ENCODE results near the gene SLC22A23.

DNA sequence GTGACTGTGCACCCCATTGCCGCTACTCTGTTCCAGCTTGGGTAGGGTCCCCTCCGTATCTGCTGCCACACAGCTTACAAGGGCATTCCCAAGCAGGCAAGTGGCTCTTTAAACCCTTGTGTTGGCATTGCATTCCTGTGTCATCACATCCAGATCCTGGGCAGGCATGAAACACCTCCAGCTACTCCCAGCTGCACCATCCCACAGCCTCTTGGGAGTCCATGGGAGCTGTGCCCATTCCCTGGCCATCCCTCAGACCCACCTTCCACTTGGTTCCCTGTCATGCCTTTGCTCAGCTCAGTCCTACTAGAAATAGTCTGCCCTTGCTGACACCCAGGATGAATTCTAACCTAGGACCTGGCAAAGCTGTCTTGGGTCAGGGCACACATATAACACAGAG is 110.4 kb downstream of the SLC22A23 start:
- TF ChIP-seq, protein P1, sequence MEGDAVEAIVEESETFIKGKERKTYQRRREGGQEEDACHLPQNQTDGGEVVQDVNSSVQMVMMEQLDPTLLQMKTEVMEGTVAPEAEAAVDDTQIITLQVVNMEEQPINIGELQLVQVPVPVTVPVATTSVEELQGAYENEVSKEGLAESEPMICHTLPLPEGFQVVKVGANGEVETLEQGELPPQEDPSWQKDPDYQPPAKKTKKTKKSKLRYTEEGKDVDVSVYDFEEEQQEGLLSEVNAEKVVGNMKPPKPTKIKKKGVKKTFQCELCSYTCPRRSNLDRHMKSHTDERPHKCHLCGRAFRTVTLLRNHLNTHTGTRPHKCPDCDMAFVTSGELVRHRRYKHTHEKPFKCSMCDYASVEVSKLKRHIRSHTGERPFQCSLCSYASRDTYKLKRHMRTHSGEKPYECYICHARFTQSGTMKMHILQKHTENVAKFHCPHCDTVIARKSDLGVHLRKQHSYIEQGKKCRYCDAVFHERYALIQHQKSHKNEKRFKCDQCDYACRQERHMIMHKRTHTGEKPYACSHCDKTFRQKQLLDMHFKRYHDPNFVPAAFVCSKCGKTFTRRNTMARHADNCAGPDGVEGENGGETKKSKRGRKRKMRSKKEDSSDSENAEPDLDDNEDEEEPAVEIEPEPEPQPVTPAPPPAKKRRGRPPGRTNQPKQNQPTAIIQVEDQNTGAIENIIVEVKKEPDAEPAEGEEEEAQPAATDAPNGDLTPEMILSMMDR (IDR thresholded peaks at IDR 0.05; ENCODE audit: borderline replicate concordance, extremely low read depth, low read length, poor library complexity, severe bottlenecking), result no peak
- TF ChIP-seq EZH2 (IDR thresholded peaks at IDR 0.05; ENCODE audit: borderline replicate concordance, low read depth, low read length, severe bottlenecking), result no peak

Data from DND-41 (cell line).